Choroid plexus epithelial cell (primary cell): Measurements from ENCODE around the gene MAML2.

ENCODE experiments used
- DNase-seq: peaks from one replicate; pipeline ENCODE4 v3.0.0-alpha.2; 2010; ENCODE audit warnings: low read depth
- H3K4me3 ChIP-seq: 2 replicates; pipeline ENCODE4 v1.5.1; 2011; ENCODE audit warnings: low read depth, mild to moderate bottlenecking, control low read depth, low read length, moderate library complexity
- TF ChIP-seq, protein P1 (sequence below): conservative IDR thresholded peaks from 2 replicates; pipeline ENCODE4 v1.5.1; 2011; ENCODE audit warnings: low read depth, mild to moderate bottlenecking, control low read depth, inconsistent platforms, low read length, moderate library complexity

Gene MAML2

GRCh38 chr11:96173906-96174305, 169.1 kb downstream of the MAML2 start:
- DNase-seq: no peak
- no peak overlapping the region for H3K4me3 ChIP-seq

GRCh38 chr11:96173422-96173821, 169.6 kb downstream of the MAML2 start:
- no peak for DNase-seq
- H3K4me3 ChIP-seq: no peak overlapping the region
- TF ChIP-seq, protein P1, sequence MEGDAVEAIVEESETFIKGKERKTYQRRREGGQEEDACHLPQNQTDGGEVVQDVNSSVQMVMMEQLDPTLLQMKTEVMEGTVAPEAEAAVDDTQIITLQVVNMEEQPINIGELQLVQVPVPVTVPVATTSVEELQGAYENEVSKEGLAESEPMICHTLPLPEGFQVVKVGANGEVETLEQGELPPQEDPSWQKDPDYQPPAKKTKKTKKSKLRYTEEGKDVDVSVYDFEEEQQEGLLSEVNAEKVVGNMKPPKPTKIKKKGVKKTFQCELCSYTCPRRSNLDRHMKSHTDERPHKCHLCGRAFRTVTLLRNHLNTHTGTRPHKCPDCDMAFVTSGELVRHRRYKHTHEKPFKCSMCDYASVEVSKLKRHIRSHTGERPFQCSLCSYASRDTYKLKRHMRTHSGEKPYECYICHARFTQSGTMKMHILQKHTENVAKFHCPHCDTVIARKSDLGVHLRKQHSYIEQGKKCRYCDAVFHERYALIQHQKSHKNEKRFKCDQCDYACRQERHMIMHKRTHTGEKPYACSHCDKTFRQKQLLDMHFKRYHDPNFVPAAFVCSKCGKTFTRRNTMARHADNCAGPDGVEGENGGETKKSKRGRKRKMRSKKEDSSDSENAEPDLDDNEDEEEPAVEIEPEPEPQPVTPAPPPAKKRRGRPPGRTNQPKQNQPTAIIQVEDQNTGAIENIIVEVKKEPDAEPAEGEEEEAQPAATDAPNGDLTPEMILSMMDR: no peak

More at GRCh38 chr11:96173906-96174305, 169.1 kb downstream of the MAML2 start:
- TF ChIP-seq, protein P1: no peak

GRCh38 chr11:96172604-96173003, 170.4 kb downstream of the MAML2 start:
- H3K4me3 ChIP-seq: no peak overlapping the region
- no peak for DNase-seq
- TF ChIP-seq, protein P1: no peak

DNA sequence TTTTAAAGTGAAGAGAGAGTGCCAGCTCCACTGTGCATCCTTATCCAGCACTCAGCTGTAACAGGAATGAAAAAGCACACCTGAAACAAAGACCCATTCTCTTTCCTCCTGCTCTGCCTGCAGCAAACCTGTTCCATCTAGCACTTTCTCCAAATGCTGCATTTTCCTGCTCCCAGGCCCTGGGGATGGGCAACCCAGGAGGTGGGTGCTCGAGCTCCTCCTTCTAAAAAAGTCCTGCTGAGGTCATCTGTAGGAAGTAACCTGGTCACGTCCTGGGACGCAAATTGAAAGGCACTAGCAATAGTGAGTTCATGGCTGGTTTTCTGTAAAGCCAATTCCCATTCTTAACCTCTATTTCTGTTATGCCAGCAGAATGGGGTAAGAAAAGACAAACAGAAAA, 173.7 kb downstream of the MAML2 start:
- DNase-seq: no peak
- H3K4me3 ChIP-seq: no peak overlapping the region
- TF ChIP-seq, protein P1: no peak

DNA sequence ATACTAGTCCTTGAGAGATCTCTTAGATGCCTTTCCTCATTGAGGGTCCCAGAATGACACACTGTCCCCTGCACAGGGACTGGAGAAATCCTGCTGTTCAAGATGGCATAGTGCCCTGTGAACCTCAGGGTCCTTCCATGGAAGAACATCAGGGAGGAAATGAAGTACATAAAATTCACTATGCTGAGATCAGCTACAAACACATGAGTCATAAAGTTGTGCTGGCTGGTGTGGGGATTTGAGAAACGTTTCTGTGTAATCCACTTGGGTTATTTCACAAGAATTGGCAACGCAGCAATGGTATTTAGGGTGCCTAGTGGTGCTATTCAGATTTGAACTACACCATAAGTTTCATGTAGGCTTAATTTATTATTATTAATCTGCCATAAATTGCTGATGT, 174.4 kb downstream of the MAML2 start:
- TF ChIP-seq, protein P1: no peak
- H3K4me3 ChIP-seq: no peak overlapping the region
- DNase-seq: peak; percentile 97

DNA sequence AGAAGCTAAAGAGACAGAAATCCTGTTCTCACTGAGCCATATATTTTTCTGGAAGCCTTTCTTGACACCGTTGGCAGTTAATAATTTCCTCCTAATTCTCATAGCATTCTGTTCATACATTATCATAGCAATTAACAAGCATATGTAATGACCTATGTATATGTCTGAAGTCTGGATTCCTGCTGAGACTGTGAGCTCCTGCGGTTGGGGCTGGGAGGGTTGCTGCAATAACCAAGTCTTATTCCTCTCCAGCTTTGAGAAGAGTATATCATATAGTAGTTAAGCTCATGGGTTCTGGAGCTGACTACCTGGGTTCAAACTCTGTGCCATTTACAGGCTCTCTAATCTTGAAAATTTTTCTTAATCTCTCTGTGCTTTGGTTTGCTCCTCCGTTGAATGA, 175.2 kb downstream of the MAML2 start:
- H3K4me3 ChIP-seq: no peak overlapping the region
- no peak for DNase-seq
- TF ChIP-seq, protein P1: no peak

GRCh38 chr11:96167203-96167758, 175.7 kb downstream of the MAML2 start:
- TF ChIP-seq, protein P1: no peak
- DNase-seq: no peak
- H3K4me3 ChIP-seq: no peak overlapping the region
